ENCODE results near the gene EZR. TPM values are rescaled to one million over a fixed set of nuclear protein-coding genes. Genes with fewer than 3 reads are reported as not detected.

EZR gene
- polyA plus RNA-seq, 1 donor (not counting 4 experiments of a cell fraction or from before 2014, with no cell fraction given), result 277 TPM

DNA sequence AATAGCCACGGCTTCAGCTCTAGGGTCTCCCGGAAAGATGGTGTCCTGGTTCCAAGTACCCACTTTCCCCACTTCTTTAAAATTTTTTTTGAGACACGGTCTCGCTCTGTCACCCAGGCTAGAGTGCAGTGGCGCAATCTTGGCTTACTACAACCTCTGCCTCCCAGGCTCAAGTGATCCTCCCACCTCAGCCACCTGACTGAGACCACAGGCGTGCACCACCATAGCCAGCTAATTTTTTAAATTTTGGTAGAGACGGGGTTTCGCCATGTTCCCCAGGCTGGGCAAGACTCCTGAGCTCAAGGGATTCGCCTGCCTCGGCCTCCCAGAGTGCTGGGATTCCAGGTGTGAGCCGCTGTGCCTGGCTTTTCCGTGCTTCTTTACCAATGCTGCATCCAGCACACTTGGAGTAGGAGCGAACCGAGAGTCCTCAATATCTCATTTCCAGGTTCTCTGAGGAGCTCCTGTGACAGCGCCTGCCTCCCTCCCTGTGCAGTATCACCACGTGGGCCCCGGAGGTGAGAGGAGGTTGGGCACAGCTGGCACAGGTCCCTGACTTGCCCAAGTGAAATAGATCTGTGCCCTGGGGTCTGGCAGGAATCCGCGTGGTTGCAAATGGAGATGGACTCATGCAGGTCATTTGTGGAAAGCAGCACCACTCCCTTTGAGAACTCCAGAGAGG, 37.3 kb downstream of the EZR start:
- Histone ChIP-seq H2AFZ (ENCODE audit: control insufficient read depth, low read length) (no peak overlapping the region), H3K27ac (ENCODE audit: control insufficient read depth, insufficient read depth, low read length) (peak overlapping the region; percentile 21), H3K27me3 (ENCODE audit: control insufficient read depth, extremely low read depth, insufficient read depth, low read length) (no peaks in the 10 kb centered on the region), H3K79me2 (ENCODE audit: control insufficient read depth, insufficient read depth, low read length) (peaks cover 69% of the 10 kb centered on the region), H3K4me3 (ENCODE audit: control insufficient read depth in 2 of 3, extremely low read depth in 1 of 3, insufficient read depth in 2 of 3, low read depth in 1 of 3, low read length in 3 of 3) (no peak overlapping the region), H3K36me3 (ENCODE audit: control insufficient read depth in 2 of 2, extremely low read depth in 1 of 2, insufficient read depth in 2 of 2, low read length in 2 of 2) (peaks cover 62 to 67% of the 10 kb centered on the region in 2 experiments), H3K4me1 (ENCODE audit: control insufficient read depth, extremely low read depth, insufficient read depth, low read length) (peaks cover 57% of the 10 kb centered on the region), H4K20me1 (ENCODE audit: control insufficient read depth, extremely low read depth, insufficient read depth, low read length) (peaks cover 7% of the 10 kb centered on the region), H3K9me1 (ENCODE audit: control insufficient read depth, extremely low read depth, insufficient read depth, low read length) (peaks cover 9% of the 10 kb centered on the region), H3K9me3 (ENCODE audit: control insufficient read depth, low read depth, low read length) (no peaks in the 10 kb centered on the region), H3K9ac (ENCODE audit: control insufficient read depth, extremely low read depth, insufficient read depth, low read length) (peak overlapping the region; percentile 10), H3K4me2 (ENCODE audit: control insufficient read depth, extremely low read depth, insufficient read depth, low read depth, low read length) (peak overlapping the region; percentile 2)
- dilution Hi-C loops (cut with MboI; ENCODE audit: extremely low pct_ligation_motif_present, low sequenced_read_pairs), result no loop called here
- DNase-seq (ENCODE audit: low read depth, low spot score) (no peak), FAIRE-seq (no peak)
- TF ChIP-seq EZH2 (IDR thresholded peaks at IDR 0.05; ENCODE audit: low read length), result no peak
- TF ChIP-seq, protein P1, sequence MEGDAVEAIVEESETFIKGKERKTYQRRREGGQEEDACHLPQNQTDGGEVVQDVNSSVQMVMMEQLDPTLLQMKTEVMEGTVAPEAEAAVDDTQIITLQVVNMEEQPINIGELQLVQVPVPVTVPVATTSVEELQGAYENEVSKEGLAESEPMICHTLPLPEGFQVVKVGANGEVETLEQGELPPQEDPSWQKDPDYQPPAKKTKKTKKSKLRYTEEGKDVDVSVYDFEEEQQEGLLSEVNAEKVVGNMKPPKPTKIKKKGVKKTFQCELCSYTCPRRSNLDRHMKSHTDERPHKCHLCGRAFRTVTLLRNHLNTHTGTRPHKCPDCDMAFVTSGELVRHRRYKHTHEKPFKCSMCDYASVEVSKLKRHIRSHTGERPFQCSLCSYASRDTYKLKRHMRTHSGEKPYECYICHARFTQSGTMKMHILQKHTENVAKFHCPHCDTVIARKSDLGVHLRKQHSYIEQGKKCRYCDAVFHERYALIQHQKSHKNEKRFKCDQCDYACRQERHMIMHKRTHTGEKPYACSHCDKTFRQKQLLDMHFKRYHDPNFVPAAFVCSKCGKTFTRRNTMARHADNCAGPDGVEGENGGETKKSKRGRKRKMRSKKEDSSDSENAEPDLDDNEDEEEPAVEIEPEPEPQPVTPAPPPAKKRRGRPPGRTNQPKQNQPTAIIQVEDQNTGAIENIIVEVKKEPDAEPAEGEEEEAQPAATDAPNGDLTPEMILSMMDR (optimal IDR thresholded peaks at IDR 0.05 in 1 of 3, IDR thresholded peaks at IDR 0.05 in 1 of 3, conservative IDR thresholded peaks at IDR 0.05 in 1 of 3; ENCODE audit: extremely low read depth in 1 of 3, insufficient read depth in 2 of 3, low read length in 3 of 3), result no peak

DNA sequence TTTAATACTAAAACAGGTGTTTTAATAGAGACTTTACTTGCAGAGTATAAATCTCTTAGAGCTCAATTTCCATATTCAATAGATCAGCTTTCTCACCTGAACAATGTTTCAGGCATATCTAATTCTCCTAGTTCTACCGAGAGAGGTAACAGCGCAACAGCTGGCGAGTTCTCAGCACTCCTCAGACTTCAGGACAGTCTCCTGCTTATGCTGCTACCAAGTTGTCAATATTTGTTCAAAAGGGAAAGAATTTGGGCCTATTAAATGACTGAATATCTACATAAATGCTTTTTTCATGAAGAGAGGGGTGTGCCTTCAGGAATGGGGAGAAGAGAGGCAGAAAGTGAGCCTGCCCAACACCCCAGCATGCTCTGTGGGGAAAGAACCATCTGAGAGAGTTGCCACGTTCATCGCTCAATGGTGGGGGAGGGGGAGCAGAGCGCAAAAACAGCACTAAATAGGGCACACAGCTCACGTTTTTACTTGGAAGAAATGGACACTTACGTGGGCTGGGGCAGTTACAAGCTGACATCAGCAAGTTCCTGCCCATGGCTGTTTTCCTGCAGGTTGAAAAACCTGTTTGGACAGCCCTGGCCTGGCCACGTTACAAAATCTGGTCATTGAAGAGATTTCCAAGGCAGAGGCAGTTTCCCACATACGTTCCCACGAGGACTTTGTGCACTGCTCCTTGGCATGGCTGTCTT, 38.0 kb downstream of the EZR start:
- FAIRE-seq, result peak; percentile 81
- H3K4me1 ChIP-seq (ENCODE audit: control insufficient read depth, extremely low read depth, insufficient read depth, low read length), result peaks cover 50% of the 10 kb centered on the region

More for the DNA sequence above, 38.0 kb downstream of the EZR start:
- Histone ChIP-seq H3K9me1 (ENCODE audit: control insufficient read depth, extremely low read depth, insufficient read depth, low read length) (peaks cover 10% of the 10 kb centered on the region), H3K9ac (ENCODE audit: control insufficient read depth, extremely low read depth, insufficient read depth, low read length) (peak overlapping the region; percentile 10), H4K20me1 (ENCODE audit: control insufficient read depth, extremely low read depth, insufficient read depth, low read length) (peaks cover 7% of the 10 kb centered on the region), H3K27me3 (ENCODE audit: control insufficient read depth, extremely low read depth, insufficient read depth, low read length) (no peaks in the 10 kb centered on the region), H3K9me3 (ENCODE audit: control insufficient read depth, low read depth, low read length) (no peaks in the 10 kb centered on the region), H2AFZ (ENCODE audit: control insufficient read depth, low read length) (no peak overlapping the region), H3K4me2 (ENCODE audit: control insufficient read depth, extremely low read depth, insufficient read depth, low read depth, low read length) (peak overlapping the region; percentile 2), H3K79me2 (ENCODE audit: control insufficient read depth, insufficient read depth, low read length) (peaks cover 73% of the 10 kb centered on the region), H3K4me3 (ENCODE audit: control insufficient read depth in 2 of 3, extremely low read depth in 1 of 3, insufficient read depth in 2 of 3, low read depth in 1 of 3, low read length in 3 of 3) (no peak overlapping the region), H3K27ac (ENCODE audit: control insufficient read depth, insufficient read depth, low read length) (peak overlapping the region; percentile 21), H3K36me3 (ENCODE audit: control insufficient read depth in 2 of 2, extremely low read depth in 1 of 2, insufficient read depth in 2 of 2, low read length in 2 of 2) (peaks cover 62 to 73% of the 10 kb centered on the region in 2 experiments)
- no peak for TF ChIP-seq EZH2 (IDR thresholded peaks at IDR 0.05; ENCODE audit: low read length)
- TF ChIP-seq, protein P1 (optimal IDR thresholded peaks at IDR 0.05 in 1 of 3, IDR thresholded peaks at IDR 0.05 in 1 of 3, conservative IDR thresholded peaks at IDR 0.05 in 1 of 3; ENCODE audit: extremely low read depth in 1 of 3, insufficient read depth in 2 of 3, low read length in 3 of 3), result no peak
- DNase-seq (ENCODE audit: low read depth, low spot score), result no peak
- dilution Hi-C loops (cut with MboI; ENCODE audit: extremely low pct_ligation_motif_present, low sequenced_read_pairs), result no loop called here
